Suprapubic skin (tissue), 4 donors: Measurements from ENCODE around the gene ARHGAP31. TPM values are rescaled to one million over a fixed set of nuclear protein-coding genes. Genes with fewer than 3 reads are reported as not detected.

Source experiments
- DNase-seq, 2 donors: peaks; one replicate each; pipeline ENCODE4 v3.0.0-alpha.2; 2019; ENCODE audit warnings: low spot score in 2 of 2
- H3K27ac ChIP-seq: fragments of 200-600 bp; sonication (generic); one replicate; pipeline ENCODE4 v1.5.1; 2019
- H3K27me3 ChIP-seq: fragments of 200-600 bp; sonication (generic); one replicate; pipeline ENCODE4 v1.5.1; 2019
- H3K36me3 ChIP-seq: fragments of 200-600 bp; sonication (generic); one replicate; pipeline ENCODE4 v1.5.1; 2019
- H3K4me1 ChIP-seq: fragments of 200-600 bp; sonication (generic); one replicate; pipeline ENCODE4 v1.5.1; 2019
- H3K4me3 ChIP-seq: fragments of 200-600 bp; sonication (generic); one replicate; pipeline ENCODE4 v1.5.1; 2019; ENCODE audit warnings: mild to moderate bottlenecking
- H3K9me3 ChIP-seq: fragments of 200-600 bp; sonication (generic); one replicate; pipeline ENCODE4 v1.5.1; 2019
- EP300 ChIP-seq: sonication (generic); formaldehyde crosslinking; IDR thresholded peaks from one replicate; pipeline ENCODE4 v1.6.1; 2017; ENCODE audit warnings: antibody characterized with exemption
- POLR2A ChIP-seq, 2 donors: fragments of 450-650 bp; IDR thresholded peaks; one replicate each; pipeline ENCODE4 v1.6.1; 2017; ENCODE audit warnings: antibody characterized with exemption in 2 of 2, mild to moderate bottlenecking in 2 of 2, moderate library complexity in 2 of 2
- POLR2AphosphoS5 ChIP-seq, 3 donors: sonication (generic); formaldehyde crosslinking; IDR thresholded peaks; one replicate each; pipeline ENCODE4 v1.6.1; 2017; ENCODE audit warnings: antibody characterized with exemption in 3 of 3
- WGBS: methylation state at CpG from one replicate; pipeline ENCODE4 v1.1.5; 2018; 5-methylcytosine and 5-hydroxymethylcytosine counted together
- total RNA-seq, 4 donors: library from RNA; depleted of rRNA; stranded (reverse); fragments of >200 nt; gene quantifications; one replicate each; pipeline ENCODE4 v1.1.0, GENCODE V29; 2016
- TF ChIP-seq, protein P1 (sequence below), 2 donors: fragments of 200-600 bp in 1 of 2; fragments of 450-650 bp in 1 of 2; sonication (generic) in 1 of 2; IDR thresholded peaks; one replicate each; pipeline ENCODE4 v1.5.1; 2016 to 2019; ENCODE audit warnings: antibody characterized with exemption in 2 of 2, mild to moderate bottlenecking in 1 of 2, moderate library complexity in 1 of 2

Gene ARHGAP31
- total RNA-seq, 4 donors from 2014 or later: 15.8 to 26.6 (median 21.7) TPM

DNA sequence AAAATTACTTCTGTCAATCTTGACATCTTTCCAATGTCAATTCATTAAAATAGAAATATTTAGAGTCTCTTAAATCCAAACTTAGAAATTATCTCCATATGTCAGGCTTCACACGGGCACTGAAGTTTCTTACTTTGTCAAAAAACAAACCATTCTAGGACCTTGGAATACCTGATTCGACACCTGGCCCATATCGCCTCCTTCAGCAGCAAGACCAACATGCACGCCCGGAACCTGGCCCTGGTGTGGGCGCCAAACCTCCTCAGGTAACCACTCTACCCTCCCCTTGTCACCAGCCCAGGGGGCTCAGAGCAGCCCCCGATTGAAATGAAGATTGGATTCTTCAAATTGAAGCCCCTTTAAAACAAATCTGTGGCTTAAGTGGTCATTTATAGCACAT is 88.0 kb downstream of the ARHGAP31 start:
- H3K9me3 ChIP-seq: no peaks in the 10 kb centered on the region
- no peaks in the 10 kb centered on the region for H3K27me3 ChIP-seq
- no peak overlapping the region for H3K4me3 ChIP-seq
- H3K36me3 ChIP-seq: peaks cover 47% of the 10 kb centered on the region
- H3K4me1 ChIP-seq: no peaks in the 10 kb centered on the region
- 94% methylated on average over 7 of the region's 7 CpGs for WGBS
- DNase-seq: no peak
- no peak overlapping the region for H3K27ac ChIP-seq
- TF ChIP-seq, protein P1, sequence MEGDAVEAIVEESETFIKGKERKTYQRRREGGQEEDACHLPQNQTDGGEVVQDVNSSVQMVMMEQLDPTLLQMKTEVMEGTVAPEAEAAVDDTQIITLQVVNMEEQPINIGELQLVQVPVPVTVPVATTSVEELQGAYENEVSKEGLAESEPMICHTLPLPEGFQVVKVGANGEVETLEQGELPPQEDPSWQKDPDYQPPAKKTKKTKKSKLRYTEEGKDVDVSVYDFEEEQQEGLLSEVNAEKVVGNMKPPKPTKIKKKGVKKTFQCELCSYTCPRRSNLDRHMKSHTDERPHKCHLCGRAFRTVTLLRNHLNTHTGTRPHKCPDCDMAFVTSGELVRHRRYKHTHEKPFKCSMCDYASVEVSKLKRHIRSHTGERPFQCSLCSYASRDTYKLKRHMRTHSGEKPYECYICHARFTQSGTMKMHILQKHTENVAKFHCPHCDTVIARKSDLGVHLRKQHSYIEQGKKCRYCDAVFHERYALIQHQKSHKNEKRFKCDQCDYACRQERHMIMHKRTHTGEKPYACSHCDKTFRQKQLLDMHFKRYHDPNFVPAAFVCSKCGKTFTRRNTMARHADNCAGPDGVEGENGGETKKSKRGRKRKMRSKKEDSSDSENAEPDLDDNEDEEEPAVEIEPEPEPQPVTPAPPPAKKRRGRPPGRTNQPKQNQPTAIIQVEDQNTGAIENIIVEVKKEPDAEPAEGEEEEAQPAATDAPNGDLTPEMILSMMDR (IDR thresholded peaks at IDR 0.05): no peak
- TF ChIP-seq POLR2AphosphoS5 (IDR thresholded peaks at IDR 0.05) (no peak), EP300 (no peak), POLR2A (IDR thresholded peaks at IDR 0.05) (no peak)

DNA sequence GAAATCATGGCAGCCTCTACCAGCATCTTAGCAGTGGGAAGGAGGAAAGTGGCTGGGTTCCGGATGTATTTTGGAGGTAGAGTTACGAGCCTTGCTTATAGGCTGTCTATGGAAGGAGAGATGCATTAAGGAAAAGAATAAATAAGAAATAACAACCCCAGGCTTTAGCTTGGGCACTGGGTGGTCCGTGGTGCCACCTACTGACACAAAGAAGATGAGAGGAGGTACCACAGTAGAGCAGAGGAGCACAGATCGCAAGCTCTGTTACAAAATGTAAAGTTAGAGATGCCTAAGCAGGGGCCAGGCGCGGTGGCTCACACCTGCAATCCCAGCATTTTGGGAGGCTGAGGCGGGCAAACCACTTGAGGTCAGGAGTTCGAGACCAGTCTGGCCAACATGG is 94.4 kb downstream of the ARHGAP31 start:
- Histone ChIP-seq H3K9me3 (no peaks in the 10 kb centered on the region), H3K27ac (no peak overlapping the region), H3K4me3 (no peak overlapping the region), H3K4me1 (no peaks in the 10 kb centered on the region), H3K36me3 (peaks cover 65% of the 10 kb centered on the region), H3K27me3 (no peaks in the 10 kb centered on the region)
- no peak for DNase-seq
- WGBS: 76% methylated on average over 8 of the region's 8 CpGs
- TF ChIP-seq POLR2A (IDR thresholded peaks at IDR 0.05) (no peak), POLR2AphosphoS5 (IDR thresholded peaks at IDR 0.05) (no peak), EP300 (no peak)
- TF ChIP-seq, protein P1 (IDR thresholded peaks at IDR 0.05): no peak

DNA sequence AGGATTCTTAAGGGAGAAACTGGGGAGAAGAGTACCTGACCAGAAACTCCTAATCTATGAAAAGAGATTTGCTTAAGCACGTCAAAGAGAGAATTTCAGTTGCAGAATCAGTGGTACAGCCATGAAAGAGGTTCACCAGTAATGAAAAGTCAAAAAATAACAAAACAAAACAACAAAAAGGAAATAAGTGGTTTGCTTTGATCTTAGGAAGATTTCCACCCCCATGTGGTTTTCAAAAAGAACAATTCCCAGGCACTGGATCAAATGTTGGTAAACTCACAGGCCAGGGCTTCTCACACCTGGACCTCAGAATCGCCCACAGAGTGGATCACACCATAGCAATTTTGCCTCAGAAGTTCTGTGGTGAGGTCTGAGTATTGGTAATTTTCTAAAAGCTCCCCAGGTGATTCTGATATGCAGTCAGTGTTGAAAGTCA is 101.8 kb downstream of the ARHGAP31 start:
- Histone ChIP-seq H3K27ac (no peak overlapping the region), H3K4me1 (no peaks in the 10 kb centered on the region), H3K27me3 (no peaks in the 10 kb centered on the region), H3K9me3 (no peaks in the 10 kb centered on the region), H3K4me3 (no peak overlapping the region), H3K36me3 (peaks cover 62% of the 10 kb centered on the region)
- TF ChIP-seq, protein P1 (IDR thresholded peaks at IDR 0.05): no peak
- TF ChIP-seq EP300 (no peak), POLR2AphosphoS5 (IDR thresholded peaks at IDR 0.05) (no peak), POLR2A (IDR thresholded peaks at IDR 0.05) (no peak)
- WGBS: 92% methylated on average over 2 of the region's 2 CpGs
- DNase-seq: no peak

DNA sequence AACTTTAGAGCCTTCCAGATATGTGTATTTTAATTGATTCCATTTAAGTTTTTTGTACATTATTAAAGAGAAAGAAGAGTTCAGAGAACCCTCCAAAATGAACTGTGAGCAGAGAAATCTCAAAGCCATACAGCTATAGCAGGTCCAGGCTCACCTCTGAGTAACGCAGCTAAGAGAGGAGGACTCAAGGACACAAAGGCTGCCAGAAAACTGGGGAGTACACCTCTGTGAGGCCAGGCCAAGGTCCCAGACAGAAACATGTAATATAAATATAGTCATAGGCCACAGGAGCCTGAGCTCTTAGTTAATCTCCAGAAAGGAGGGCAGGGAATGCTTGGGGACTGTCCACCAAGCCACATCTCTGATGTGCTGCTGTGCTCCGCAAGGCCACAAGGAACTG is 102.7 kb downstream of the ARHGAP31 start:
- no peak for TF ChIP-seq EP300
- no peak for TF ChIP-seq POLR2AphosphoS5 (IDR thresholded peaks at IDR 0.05)
- TF ChIP-seq, protein P1 (IDR thresholded peaks at IDR 0.05): no peak
- TF ChIP-seq POLR2A (IDR thresholded peaks at IDR 0.05): no peak
- no peak for DNase-seq
- Histone ChIP-seq H3K4me3 (no peak overlapping the region), H3K36me3 (peaks cover 61% of the 10 kb centered on the region), H3K27me3 (no peaks in the 10 kb centered on the region), H3K9me3 (no peaks in the 10 kb centered on the region), H3K27ac (no peak overlapping the region), H3K4me1 (no peaks in the 10 kb centered on the region)
- 92% methylated on average over 2 of the region's 2 CpGs for WGBS

DNA sequence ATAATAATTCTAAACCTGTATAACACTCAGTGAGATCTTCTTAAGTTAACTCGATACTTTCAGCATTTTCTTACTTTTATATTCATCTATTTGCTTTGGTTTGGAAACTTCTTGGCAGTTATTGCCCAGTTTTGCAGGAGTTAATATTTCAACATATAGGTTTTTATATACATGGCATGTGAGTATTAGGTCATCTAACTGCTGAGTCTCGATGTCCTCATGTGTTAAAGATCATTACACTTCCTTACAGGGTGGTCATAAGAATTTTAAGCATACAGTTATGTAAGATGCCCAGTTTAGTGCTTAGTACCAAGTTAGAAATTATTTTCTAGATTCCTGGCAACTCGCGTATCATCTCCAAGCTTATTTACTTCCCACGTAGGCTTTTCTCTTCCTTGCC is 106.3 kb downstream of the ARHGAP31 start:
- Histone ChIP-seq H3K9me3 (no peaks in the 10 kb centered on the region), H3K27ac (no peak overlapping the region), H3K27me3 (no peaks in the 10 kb centered on the region), H3K36me3 (peaks cover 63% of the 10 kb centered on the region), H3K4me1 (no peaks in the 10 kb centered on the region), H3K4me3 (no peak overlapping the region)
- 85% methylated on average over 5 of the region's 5 CpGs for WGBS
- no peak for DNase-seq
- TF ChIP-seq POLR2A (IDR thresholded peaks at IDR 0.05): no peak
- TF ChIP-seq, protein P1 (IDR thresholded peaks at IDR 0.05): no peak
- TF ChIP-seq POLR2AphosphoS5 (IDR thresholded peaks at IDR 0.05): no peak
